Psoas muscle (tissue), 8 donors: ENCODE data around the gene BMPR1B. TPM values are rescaled to one million over a fixed set of nuclear protein-coding genes. Genes with fewer than 3 reads are reported as not detected.

Experiments used
- ATAC-seq, 4 donors: fragments of 200-7000 bp; cut with Tn5 transposase; one replicate each; pipeline ENCODE4 v1.9.1; 2020; ENCODE audit warnings: moderate library complexity in 3 of 4, mild to moderate bottlenecking in 2 of 4
- DNase-seq, 2 donors: peaks; one replicate each; pipeline ENCODE4 v3.0.0-alpha.2; 2020
- H3K27ac ChIP-seq: fragments of 200-600 bp; one replicate; pipeline ENCODE4 v1.8.0; 2022
- H3K27me3 ChIP-seq, 3 donors: fragments of 200-600 bp in 1 of 3; one replicate each; pipeline versions ENCODE4 v1.6.1 to v1.8.0; 2013 to 2022; ENCODE audit warnings: low read length in 2 of 3, mild to moderate bottlenecking in 2 of 3, moderate library complexity in 1 of 3; ENCODE audit not compliant: insufficient read depth in 3 of 3
- H3K36me3 ChIP-seq, 2 donors: fragments of 200-600 bp in 1 of 2; one replicate each; pipeline versions ENCODE4 v1.6.1 to v1.8.0; 2013 to 2022; ENCODE audit warnings: low read depth in 1 of 2, mild to moderate bottlenecking in 1 of 2, moderate library complexity in 1 of 2; ENCODE audit not compliant: insufficient read depth in 1 of 2
- H3K4me1 ChIP-seq: fragments of 200-600 bp; one replicate; pipeline ENCODE4 v1.8.0; 2022
- H3K4me3 ChIP-seq: fragments of 200-600 bp; one replicate; pipeline ENCODE4 v1.8.0; 2022; ENCODE audit warnings: mild to moderate bottlenecking
- H3K9me3 ChIP-seq: fragments of 200-600 bp; one replicate; pipeline ENCODE4 v1.8.0; 2022
- CTCF ChIP-seq: fragments of 200-600 bp; IDR thresholded peaks from one replicate; pipeline ENCODE4 v1.8.0; 2022; ENCODE audit warnings: antibody characterized with exemption
- WGBS, 3 donors: extraction: QIAGEN DNeasy Blood & Tissue Kit; methylation state at CpG; one replicate each; pipeline versions ENCODE4 v1.1.6 to v1.1.7; 2013; 5-methylcytosine and 5-hydroxymethylcytosine counted together
- intact Hi-C, 2 donors: fragments of 100-400 bp; cut with DNase I; formaldehyde crosslinking; loops; one replicate each; pipeline versions ENCODE4 v1.11.0 to v1.14.2; 2022
- polyA plus RNA-seq, 3 donors: library from polyadenylated mRNA; stranded (reverse); fragments of 200-250 nt; gene quantifications; one replicate each; pipeline ENCODE4 v1.2.3, GENCODE V29; 2013
- total RNA-seq, 4 donors: library from RNA; stranded (reverse); fragmentation: NEBNext Ultra II Directional in 2 of 4; extraction: Animal tissue kit (Norgen Biotek cat#: 25700) in 2 of 4; gene quantifications; one replicate each; pipeline versions ENCODE4 v1.2.1 to v1.2.4, GENCODE V29; 2021 to 2023
- donor health status: healthy with polysubstance abuse.
- donor health status: DM: no; HTN: no; CAD: no; lungs with moderate emphysema.
- donor health status: Bipolar disorder and iron deficiency.
- donor health status: healthy.
- donor health status: DM: yes; HTN: yes; CAD: no.
- donor health status: DM: no; HTN: no; CAD: no.
- donor health status: DM: no; HTN: no; CAD: no.
- donor health status: DM: yes; HTN: yes; CAD: no.

The BMPR1B gene
- total and polyA plus RNA-seq, 7 donors, result 0.26 to 13.0 (median 1.0) TPM

GRCh38 chr4:95084584-95084983 lies 326.8 kb downstream of the BMPR1B start:
- Histone ChIP-seq H3K9me3 (no peaks in the 10 kb centered on the region), H3K27me3 (no peaks in the 10 kb centered on the region), H3K4me1 (peaks cover 5% of the 10 kb centered on the region), H3K4me3 (no peak overlapping the region), H3K27ac (no peak overlapping the region), H3K36me3 (no peaks in the 10 kb centered on the region)
- ATAC-seq (no peak), DNase-seq (no peak)
- WGBS, 3 donors, result 66 to 73% (median 73%) methylated on average over 3 of the region's 3 CpGs
- no peak for TF ChIP-seq CTCF
- intact Hi-C loops, result no loop called here

GRCh38 chr4:95085124-95085833 lies 327.5 kb downstream of the BMPR1B start:
- DNase-seq (no peak), ATAC-seq (no peak)
- intact Hi-C loops, result no loop called here
- WGBS, 3 donors, result 75 to 79% (median 79%) methylated on average over 7 of the region's 7 CpGs
- Histone ChIP-seq H3K36me3 (no peaks in the 10 kb centered on the region), H3K4me1 (peaks cover 5% of the 10 kb centered on the region), H3K27me3 (no peaks in the 10 kb centered on the region), H3K9me3 (no peaks in the 10 kb centered on the region), H3K4me3 (no peak overlapping the region), H3K27ac (no peak overlapping the region)
- no peak for TF ChIP-seq CTCF

- Histone ChIP-seq H3K4me1 (peaks cover 11% of the 10 kb centered on the region), H3K9me3 (no peaks in the 10 kb centered on the region), H3K27me3 (no peaks in the 10 kb centered on the region), H3K36me3 (no peaks in the 10 kb centered on the region), H3K27ac (no peak overlapping the region), H3K4me3 (no peak overlapping the region)
- ATAC-seq (no peak), DNase-seq (no peak)
- TF ChIP-seq CTCF, result no peak
- WGBS, 3 donors, result 60 to 72% (median 60%) methylated on average over 1 of the region's 1 CpG
- intact Hi-C loops, result no loop called here
Measured at GRCh38 chr4:95086551-95086950, 328.8 kb downstream of the BMPR1B start.

- DNase-seq (no peak), ATAC-seq (no peak)
- H3K4me3 ChIP-seq, result no peak overlapping the region
- no peak for TF ChIP-seq CTCF
- H3K36me3 ChIP-seq, result no peaks in the 10 kb centered on the region
- WGBS, 3 donors, result 93 to 96% (median 96%) methylated on average over 2 of the region's 2 CpGs
- no peaks in the 10 kb centered on the region for H3K9me3 ChIP-seq
- H3K27me3 ChIP-seq, result no peaks in the 10 kb centered on the region
- peaks cover 11% of the 10 kb centered on the region for H3K4me1 ChIP-seq
- no peak overlapping the region for H3K27ac ChIP-seq
- intact Hi-C loops, result no loop called here
Measured at GRCh38 chr4:95087657-95088455, 330.1 kb downstream of the BMPR1B start.
